HG03066 (cell line): ENCODE measurements around the gene STARD9.

Source experiments
- ATAC-seq: cut with Tn5 transposase; IDR thresholded peaks from one replicate; pipeline ENCODE4 v1.9.1; 2021; ENCODE audit warnings: low read depth; ENCODE audit not compliant: unreplicated experiment

STARD9 gene

GRCh38 chr15:42725331-42725903 lies 150.0 kb downstream of the STARD9 start:
- ATAC-seq, result no peak

GRCh38 chr15:42726114-42726513 lies 150.7 kb downstream of the STARD9 start:
- no peak for ATAC-seq

- no peak for ATAC-seq
Observed at GRCh38 chr15:42727750-42728381, 152.5 kb downstream of the STARD9 start.

- ATAC-seq, result no peak
Observed at GRCh38 chr15:42728560-42728959, 153.2 kb downstream of the STARD9 start.

- ATAC-seq, result no peak
Observed at GRCh38 chr15:42728972-42729371, 153.6 kb downstream of the STARD9 start.

GRCh38 chr15:42729409-42729808 lies 154.0 kb downstream of the STARD9 start:
- no peak for ATAC-seq

- ATAC-seq, result no peak
Observed at GRCh38 chr15:42730135-42730534, 154.7 kb downstream of the STARD9 start.

GRCh38 chr15:42730536-42730935 lies 155.1 kb downstream of the STARD9 start:
- no peak for ATAC-seq

- ATAC-seq, result no peak
Observed at GRCh38 chr15:42731461-42731860, 156.1 kb downstream of the STARD9 start.

- ATAC-seq, result no peak
Observed at GRCh38 chr15:42732095-42732827, 156.9 kb downstream of the STARD9 start.

GRCh38 chr15:42733027-42733426 lies 157.6 kb downstream of the STARD9 start:
- ATAC-seq, result no peak

- ATAC-seq, result no peak
Observed at GRCh38 chr15:42734076-42734672, 158.8 kb downstream of the STARD9 start.

GRCh38 chr15:42735382-42736165 lies 160.2 kb downstream of the STARD9 start:
- no peak for ATAC-seq

GRCh38 chr15:42736178-42736792 lies 160.9 kb downstream of the STARD9 start:
- peak; percentile 37 for ATAC-seq

- ATAC-seq, result peak; percentile 90
Observed at GRCh38 chr15:42736793-42737528, 161.6 kb downstream of the STARD9 start, which contains the start of gene CDAN1. TSS of gene CDAN1 (minus strand) at chr15:42737128. CDS start at chr15:42737102, 26 bp downstream.

- no peak for ATAC-seq
Observed at GRCh38 chr15:42737529-42738328, 162.3 kb downstream of the STARD9 start.

- ATAC-seq, result no peak
Observed at GRCh38 chr15:42741710-42742109, 166.3 kb downstream of the STARD9 start.

GRCh38 chr15:42742149-42742548 lies 166.7 kb downstream of the STARD9 start:
- no peak for ATAC-seq

GRCh38 chr15:42744195-42744594 lies 168.8 kb downstream of the STARD9 start:
- no peak for ATAC-seq
